Body of pancreas (tissue), 4 donors: ENCODE results near the gene HEATR9.

Source experiments
- POLR2A ChIP-seq, 3 donors: fragments of 450-650 bp; IDR thresholded peaks; one replicate each; pipeline ENCODE4 v1.6.1; 2016; ENCODE audit warnings: antibody characterized with exemption in 3 of 3, mild to moderate bottlenecking in 2 of 3
- TF ChIP-seq, protein P1 (sequence below), 7 experiments: fragments of 450-650 bp in 4 of 7; fragments of 200-600 bp in 3 of 7; sonication (generic) in 3 of 7; IDR thresholded peaks; one replicate each; pipeline ENCODE4 v1.5.1; 2016 to 2019; ENCODE audit warnings: antibody characterized with exemption in 7 of 7

DNA sequence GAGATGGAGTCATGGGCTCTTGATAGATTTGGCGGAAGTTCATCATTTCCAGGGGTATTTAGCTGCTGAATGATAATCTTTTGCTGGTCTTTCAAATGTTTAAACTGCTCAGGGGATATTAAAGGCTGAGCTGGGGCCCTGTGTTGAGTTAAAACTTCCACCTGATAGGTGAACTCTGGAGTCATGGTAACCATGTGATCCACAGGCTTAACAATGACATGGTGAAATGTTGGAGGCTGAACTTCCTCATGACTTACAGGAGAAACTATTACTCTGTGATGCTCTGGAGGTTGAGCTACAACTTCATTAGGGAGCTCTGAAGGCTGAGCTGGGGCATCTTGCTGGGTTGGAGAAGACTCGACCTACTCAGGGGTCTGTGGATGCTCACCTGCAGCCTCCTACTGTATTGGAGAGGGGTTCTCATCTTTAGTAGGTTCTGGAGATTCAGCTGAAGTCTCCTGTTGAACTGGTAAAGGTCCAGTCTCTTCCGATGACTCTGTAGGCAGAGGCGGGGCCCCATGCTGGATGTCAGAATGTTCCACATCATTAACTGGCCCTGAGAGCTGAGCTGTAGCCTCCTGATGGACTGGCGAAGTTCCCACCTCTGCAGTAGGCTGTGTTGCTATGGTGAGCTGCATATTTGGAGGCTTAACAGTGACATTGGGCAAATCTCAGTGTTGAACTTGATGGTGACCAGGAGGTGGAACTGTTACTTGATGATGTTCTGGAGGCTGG lies 37.7 kb upstream of the HEATR9 start:
- TF ChIP-seq POLR2A (IDR thresholded peaks at IDR 0.05) = no peak
- TF ChIP-seq, protein P1, sequence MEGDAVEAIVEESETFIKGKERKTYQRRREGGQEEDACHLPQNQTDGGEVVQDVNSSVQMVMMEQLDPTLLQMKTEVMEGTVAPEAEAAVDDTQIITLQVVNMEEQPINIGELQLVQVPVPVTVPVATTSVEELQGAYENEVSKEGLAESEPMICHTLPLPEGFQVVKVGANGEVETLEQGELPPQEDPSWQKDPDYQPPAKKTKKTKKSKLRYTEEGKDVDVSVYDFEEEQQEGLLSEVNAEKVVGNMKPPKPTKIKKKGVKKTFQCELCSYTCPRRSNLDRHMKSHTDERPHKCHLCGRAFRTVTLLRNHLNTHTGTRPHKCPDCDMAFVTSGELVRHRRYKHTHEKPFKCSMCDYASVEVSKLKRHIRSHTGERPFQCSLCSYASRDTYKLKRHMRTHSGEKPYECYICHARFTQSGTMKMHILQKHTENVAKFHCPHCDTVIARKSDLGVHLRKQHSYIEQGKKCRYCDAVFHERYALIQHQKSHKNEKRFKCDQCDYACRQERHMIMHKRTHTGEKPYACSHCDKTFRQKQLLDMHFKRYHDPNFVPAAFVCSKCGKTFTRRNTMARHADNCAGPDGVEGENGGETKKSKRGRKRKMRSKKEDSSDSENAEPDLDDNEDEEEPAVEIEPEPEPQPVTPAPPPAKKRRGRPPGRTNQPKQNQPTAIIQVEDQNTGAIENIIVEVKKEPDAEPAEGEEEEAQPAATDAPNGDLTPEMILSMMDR (IDR thresholded peaks at IDR 0.05) = no peak
